ENCODE results near the gene TSHR. TPM values are rescaled to one million over a fixed set of nuclear protein-coding genes. Genes with fewer than 3 reads are reported as not detected.

Gene TSHR
- total RNA-seq, 1 experiment from 2014 or later = not detected

DNA sequence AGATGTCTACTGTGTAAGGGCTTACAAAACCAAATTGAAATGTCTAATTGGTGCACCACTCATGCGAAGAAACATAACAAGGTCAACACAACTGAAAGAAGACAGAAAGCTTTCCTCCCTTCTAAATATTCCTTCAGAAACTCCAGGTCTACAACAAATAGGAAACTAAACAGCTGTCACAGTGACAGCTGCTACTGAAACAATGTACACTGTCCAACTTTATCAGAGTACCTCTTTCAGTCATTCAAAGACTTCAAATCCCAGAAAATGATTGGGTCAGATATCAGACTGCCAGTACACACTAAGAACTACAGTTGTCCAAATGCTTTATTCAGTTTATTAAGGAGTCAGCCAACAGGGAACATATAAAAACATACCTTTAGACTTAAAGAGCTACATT, 49.1 kb upstream of the TSHR start:
- DNase-seq (ENCODE audit: low read depth, low spot score) = no peak
- no peak overlapping the region for H3K27ac ChIP-seq (ENCODE audit: low read depth, low read length)
- no peak overlapping the region for H3K4me3 ChIP-seq (replicated peaks in 1 of 2; ENCODE audit: low read depth in 1 of 2, low read length in 2 of 2)
- H3K9me3 ChIP-seq (ENCODE audit: control insufficient read depth in 1 of 2, insufficient read depth in 1 of 2, low read depth in 1 of 2, low read length in 2 of 2) = no peaks in the 10 kb centered on the region
- H3K9ac ChIP-seq (ENCODE audit: low read length) = no peak overlapping the region
- H2AFZ ChIP-seq (ENCODE audit: low read depth, low read length, poor library complexity, severe bottlenecking) = no peak overlapping the region
- H4K20me1 ChIP-seq (ENCODE audit: insufficient read depth) = no peaks in the 10 kb centered on the region
- RAD21 ChIA-PET (ENCODE audit: low non-redundant PET in 1 of 2, low total read pairs in 2 of 2, uncharacterized antibody in 2 of 2, unreplicated experiment in 2 of 2) = no interaction called here
- POLR2A ChIA-PET = no interaction called here
- H3K27me3 ChIP-seq (ENCODE audit: insufficient read depth, low read length) = no peaks in the 10 kb centered on the region
- no TSS peak for BruUV-seq (replicated peaks)
- no peak for ATAC-seq
- H3K4me1 ChIP-seq (ENCODE audit: control insufficient read depth in 1 of 2, insufficient read depth in 2 of 2, low read length in 2 of 2) = peaks cover 0 to under 1% of the 10 kb centered on the region in 2 experiments; a peak in 1 of 4 replicates
- no peaks in the 10 kb centered on the region for H3K9me2 ChIP-seq (ENCODE audit: insufficient read depth)
- no peaks in the 10 kb centered on the region for H3K79me2 ChIP-seq (ENCODE audit: insufficient read depth, low read length)
- CTCF ChIA-PET = no interaction called here
- H3K4me2 ChIP-seq (ENCODE audit: low read length) = no peak overlapping the region
- intact Hi-C loops (cut with micrococcal nuclease) = no loop called here
- no peaks in the 10 kb centered on the region for H3K36me3 ChIP-seq (ENCODE audit: control insufficient read depth in 1 of 2, insufficient read depth in 2 of 2, low read length in 2 of 2)
- TF ChIP-seq POLR2A (IDR thresholded peaks at IDR 0.05; ENCODE audit: borderline replicate concordance, extremely low read depth, insufficient read depth, insufficient read length) = no peak
- no peak for TF ChIP-seq YY1 (IDR thresholded peaks at IDR 0.05; ENCODE audit: extremely low read depth, insufficient replicate concordance, low read depth, low read length)
- no peak for TF ChIP-seq RAD21 (IDR thresholded peaks at IDR 0.05; ENCODE audit: low read depth)
- TF ChIP-seq EGR1 (IDR thresholded peaks at IDR 0.05; ENCODE audit: low read depth) = no peak
- TF ChIP-seq ELF1 (IDR thresholded peaks at IDR 0.05; ENCODE audit: borderline replicate concordance, low read depth) = no peak
- no peak for TF ChIP-seq CEBPB (IDR thresholded peaks at IDR 0.05; ENCODE audit: low read depth)
- TF ChIP-seq EZH2phosphoT487 (IDR thresholded peaks at IDR 0.05; ENCODE audit: borderline replicate concordance) = no peak
- TF ChIP-seq SIN3A (IDR thresholded peaks at IDR 0.05; ENCODE audit: low read depth) = no peak
- TF ChIP-seq JUND (IDR thresholded peaks at IDR 0.05) = no peak
- TF ChIP-seq ZNF274 (IDR thresholded peaks at IDR 0.05; ENCODE audit: low read depth, low read length) = no peak

- Histone ChIP-seq H3K27ac (ENCODE audit: low read depth, low read length) (no peak overlapping the region), H3K4me1 (ENCODE audit: control insufficient read depth in 1 of 2, insufficient read depth in 2 of 2, low read length in 2 of 2) (peaks cover 2 to 6% of the 10 kb centered on the region in 2 experiments; a peak in 2 of 4 replicates), H3K36me3 (ENCODE audit: control insufficient read depth in 1 of 2, insufficient read depth in 2 of 2, low read length in 2 of 2) (no peaks in the 10 kb centered on the region), H2AFZ (ENCODE audit: low read depth, low read length, poor library complexity, severe bottlenecking) (no peak overlapping the region), H3K79me2 (ENCODE audit: insufficient read depth, low read length) (no peaks in the 10 kb centered on the region), H3K9me3 (ENCODE audit: control insufficient read depth in 1 of 2, insufficient read depth in 1 of 2, low read depth in 1 of 2, low read length in 2 of 2) (no peaks in the 10 kb centered on the region), H3K9me2 (ENCODE audit: insufficient read depth) (no peaks in the 10 kb centered on the region), H3K4me3 (replicated peaks in 1 of 2; ENCODE audit: low read depth in 1 of 2, low read length in 2 of 2) (no peak overlapping the region), H3K9ac (ENCODE audit: low read length) (no peak overlapping the region), H4K20me1 (ENCODE audit: insufficient read depth) (no peaks in the 10 kb centered on the region), H3K4me2 (ENCODE audit: low read length) (no peak overlapping the region), H3K27me3 (ENCODE audit: insufficient read depth, low read length) (no peaks in the 10 kb centered on the region)
- intact Hi-C loops (cut with micrococcal nuclease) = no loop called here
- no TSS peak for BruUV-seq (replicated peaks)
- DNase-seq (ENCODE audit: low read depth, low spot score) (no peak), ATAC-seq (no peak)
- RAD21 ChIA-PET (ENCODE audit: low non-redundant PET in 1 of 2, low total read pairs in 2 of 2, uncharacterized antibody in 2 of 2, unreplicated experiment in 2 of 2) = no interaction called here
- POLR2A ChIA-PET = no interaction called here
- CTCF ChIA-PET = no interaction called here
- TF ChIP-seq REST (IDR thresholded peaks at IDR 0.05; ENCODE audit: low read depth) = no peak
- TF ChIP-seq FOSL1 (IDR thresholded peaks at IDR 0.05; ENCODE audit: low read depth) = no peak
- TF ChIP-seq, protein P1, sequence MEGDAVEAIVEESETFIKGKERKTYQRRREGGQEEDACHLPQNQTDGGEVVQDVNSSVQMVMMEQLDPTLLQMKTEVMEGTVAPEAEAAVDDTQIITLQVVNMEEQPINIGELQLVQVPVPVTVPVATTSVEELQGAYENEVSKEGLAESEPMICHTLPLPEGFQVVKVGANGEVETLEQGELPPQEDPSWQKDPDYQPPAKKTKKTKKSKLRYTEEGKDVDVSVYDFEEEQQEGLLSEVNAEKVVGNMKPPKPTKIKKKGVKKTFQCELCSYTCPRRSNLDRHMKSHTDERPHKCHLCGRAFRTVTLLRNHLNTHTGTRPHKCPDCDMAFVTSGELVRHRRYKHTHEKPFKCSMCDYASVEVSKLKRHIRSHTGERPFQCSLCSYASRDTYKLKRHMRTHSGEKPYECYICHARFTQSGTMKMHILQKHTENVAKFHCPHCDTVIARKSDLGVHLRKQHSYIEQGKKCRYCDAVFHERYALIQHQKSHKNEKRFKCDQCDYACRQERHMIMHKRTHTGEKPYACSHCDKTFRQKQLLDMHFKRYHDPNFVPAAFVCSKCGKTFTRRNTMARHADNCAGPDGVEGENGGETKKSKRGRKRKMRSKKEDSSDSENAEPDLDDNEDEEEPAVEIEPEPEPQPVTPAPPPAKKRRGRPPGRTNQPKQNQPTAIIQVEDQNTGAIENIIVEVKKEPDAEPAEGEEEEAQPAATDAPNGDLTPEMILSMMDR (IDR thresholded peaks at IDR 0.05 in 2 of 3, conservative IDR thresholded peaks at IDR 0.05 in 1 of 3; ENCODE audit: borderline replicate concordance in 1 of 3, insufficient read depth in 1 of 3, low read depth in 2 of 3, low read length in 2 of 3) = no peak
- no peak for TF ChIP-seq SP1 (IDR thresholded peaks at IDR 0.05; ENCODE audit: low read depth)
- no peak for TF ChIP-seq POLR2AphosphoS5 (IDR thresholded peaks at IDR 0.05; ENCODE audit: low read depth, low read length)
- no peak for TF ChIP-seq ATF3 (IDR thresholded peaks at IDR 0.05)
- no peak for TF ChIP-seq ELF1 (IDR thresholded peaks at IDR 0.05; ENCODE audit: borderline replicate concordance, low read depth)
- no peak for TF ChIP-seq YY1 (IDR thresholded peaks at IDR 0.05; ENCODE audit: extremely low read depth, insufficient replicate concordance, low read depth, low read length)
- TF ChIP-seq ZNF274 (IDR thresholded peaks at IDR 0.05; ENCODE audit: low read depth, low read length) = no peak
- TF ChIP-seq CBX3 (IDR thresholded peaks at IDR 0.05; ENCODE audit: low read depth) = no peak
- no peak for TF ChIP-seq SIN3A (IDR thresholded peaks at IDR 0.05; ENCODE audit: low read depth)
- no peak for TF ChIP-seq CEBPB (IDR thresholded peaks at IDR 0.05; ENCODE audit: low read depth)
These were observed 48.5 kb upstream of the TSHR start for GRCh38 chr14:80906946-80907345.

Data from HCT116 (cell line).